T-helper 1 cell treated with Interleukin-12 subunit alpha and Interleukin-12 subunit beta and Interleukin-4 antibody, amounts not matched to agents 30 μg/mL and 1 μg/mL, for 36 hours (primary cell): ENCODE results near the gene EID2B.

Experiments used
- H3K27ac Mint-ChIP-seq: one replicate; pipeline ENCODE4 v1.8.0; 2021; ENCODE audit warnings: mild to moderate bottlenecking, mixed read lengths
- H3K27me3 Mint-ChIP-seq: one replicate; pipeline ENCODE4 v1.8.0; 2021; ENCODE audit warnings: low read depth, mixed read lengths
- H3K36me3 Mint-ChIP-seq: one replicate; pipeline ENCODE4 v1.8.0; 2021; ENCODE audit warnings: low read depth, mixed read lengths
- H3K4me1 Mint-ChIP-seq: one replicate; pipeline ENCODE4 v1.8.0; 2021; ENCODE audit warnings: low read depth, mixed read lengths
- H3K4me3 Mint-ChIP-seq: one replicate; pipeline ENCODE4 v1.8.0; 2021; ENCODE audit warnings: mild to moderate bottlenecking, moderate library complexity, mixed read lengths
- H3K9me3 Mint-ChIP-seq: one replicate; pipeline ENCODE4 v1.8.0; 2021; ENCODE audit warnings: mixed read lengths

The EID2B gene

GRCh38 chr19:39516270-39516669, 16.4 kb downstream of the EID2B start:
- Mint-ChIP-seq H3K9me3 (no peaks in the 10 kb centered on the region), H3K4me3 (peak overlapping the region; percentile 16), H3K27me3 (peaks cover 59% of the 10 kb centered on the region), H3K27ac (no peak overlapping the region), H3K4me1 (peaks cover 8% of the 10 kb centered on the region), H3K36me3 (no peaks in the 10 kb centered on the region)

GRCh38 chr19:39515551-39516191, 17.0 kb downstream of the EID2B start:
- peaks cover 8% of the 10 kb centered on the region for H3K4me1 Mint-ChIP-seq
- peak overlapping the region; percentile 16 for H3K4me3 Mint-ChIP-seq
- no peak overlapping the region for H3K27ac Mint-ChIP-seq
- H3K27me3 Mint-ChIP-seq = peaks cover 59% of the 10 kb centered on the region
- no peaks in the 10 kb centered on the region for H3K36me3 Mint-ChIP-seq
- no peaks in the 10 kb centered on the region for H3K9me3 Mint-ChIP-seq

GRCh38 chr19:39514840-39515550, 17.7 kb downstream of the EID2B start, which contains the start of gene SELENOV:
Gene SELENOV (plus strand): TSS chr19:39515139. CDS start chr19:39515213, 74 bp downstream.
- Mint-ChIP-seq H3K36me3 (no peaks in the 10 kb centered on the region), H3K27me3 (peaks cover 59% of the 10 kb centered on the region), H3K27ac (no peak within 1 kb of the TSS), H3K4me3 (peak within 1 kb of the TSS; percentile 64), H3K4me1 (peaks cover 8% of the 10 kb centered on the region), H3K9me3 (no peaks in the 10 kb centered on the region)

GRCh38 chr19:39512988-39513387, 19.7 kb downstream of the EID2B start:
- Mint-ChIP-seq H3K9me3 (no peaks in the 10 kb centered on the region), H3K27me3 (peaks cover 68% of the 10 kb centered on the region), H3K4me3 (no peak overlapping the region)

GRCh38 chr19:39509233-39509632, 23.4 kb downstream of the EID2B start:
- Mint-ChIP-seq H3K4me3 (no peak overlapping the region), H3K9me3 (no peaks in the 10 kb centered on the region), H3K27me3 (peaks cover 68% of the 10 kb centered on the region), H3K36me3 (peaks cover 2% of the 10 kb centered on the region), H3K4me1 (peaks cover 15% of the 10 kb centered on the region), H3K27ac (no peak overlapping the region)

More at GRCh38 chr19:39512988-39513387, 19.7 kb downstream of the EID2B start:
- H3K4me1 Mint-ChIP-seq = peaks cover 10% of the 10 kb centered on the region
- no peaks in the 10 kb centered on the region for H3K36me3 Mint-ChIP-seq
- no peak overlapping the region for H3K27ac Mint-ChIP-seq

GRCh38 chr19:39508629-39509028, 24.0 kb downstream of the EID2B start:
- H3K4me1 Mint-ChIP-seq = peaks cover 17% of the 10 kb centered on the region
- H3K9me3 Mint-ChIP-seq = no peaks in the 10 kb centered on the region
- H3K4me3 Mint-ChIP-seq = no peak overlapping the region
- H3K27me3 Mint-ChIP-seq = peaks cover 66% of the 10 kb centered on the region
- no peak overlapping the region for H3K27ac Mint-ChIP-seq
- peaks cover 2% of the 10 kb centered on the region for H3K36me3 Mint-ChIP-seq

- H3K9me3 Mint-ChIP-seq = no peaks in the 10 kb centered on the region
- peak overlapping the region; percentile 72 for H3K4me3 Mint-ChIP-seq
- H3K36me3 Mint-ChIP-seq = peaks cover 2% of the 10 kb centered on the region
- H3K27me3 Mint-ChIP-seq = peaks cover 65% of the 10 kb centered on the region
- H3K4me1 Mint-ChIP-seq = peaks cover 22% of the 10 kb centered on the region
- no peak overlapping the region for H3K27ac Mint-ChIP-seq
Measured at GRCh38 chr19:39507715-39508364, 24.8 kb downstream of the EID2B start.

GRCh38 chr19:39506944-39507714, 25.5 kb downstream of the EID2B start:
- no peak overlapping the region for H3K27ac Mint-ChIP-seq
- H3K9me3 Mint-ChIP-seq = no peaks in the 10 kb centered on the region
- H3K36me3 Mint-ChIP-seq = peaks cover 2% of the 10 kb centered on the region
- peaks cover 60% of the 10 kb centered on the region for H3K27me3 Mint-ChIP-seq
- H3K4me1 Mint-ChIP-seq = peaks cover 22% of the 10 kb centered on the region
- peak overlapping the region; percentile 75 for H3K4me3 Mint-ChIP-seq

- Mint-ChIP-seq H3K36me3 (peaks cover 2% of the 10 kb centered on the region), H3K9me3 (no peaks in the 10 kb centered on the region), H3K4me1 (peaks cover 22% of the 10 kb centered on the region), H3K27ac (no peak overlapping the region), H3K27me3 (peaks cover 58% of the 10 kb centered on the region), H3K4me3 (peak overlapping the region; percentile 75)
Measured at GRCh38 chr19:39506598-39506943, 26.1 kb downstream of the EID2B start.

- Mint-ChIP-seq H3K36me3 (peaks cover 7% of the 10 kb centered on the region), H3K27me3 (peaks cover 76% of the 10 kb centered on the region), H3K4me1 (peaks cover 33% of the 10 kb centered on the region), H3K27ac (peak overlapping the region; percentile 55), H3K4me3 (peak overlapping the region; percentile 54), H3K9me3 (no peaks in the 10 kb centered on the region)
Measured at GRCh38 chr19:39502640-39503417, 29.8 kb downstream of the EID2B start.

GRCh38 chr19:39501340-39501739, 31.3 kb downstream of the EID2B start:
- Mint-ChIP-seq H3K27ac (no peak overlapping the region), H3K36me3 (peaks cover 5% of the 10 kb centered on the region), H3K4me3 (no peak overlapping the region), H3K27me3 (peaks cover 79% of the 10 kb centered on the region), H3K4me1 (peaks cover 24% of the 10 kb centered on the region), H3K9me3 (no peaks in the 10 kb centered on the region)

GRCh38 chr19:39500543-39500942, 32.1 kb downstream of the EID2B start:
- no peak overlapping the region for H3K4me3 Mint-ChIP-seq
- no peaks in the 10 kb centered on the region for H3K9me3 Mint-ChIP-seq
- peaks cover 5% of the 10 kb centered on the region for H3K36me3 Mint-ChIP-seq
- peaks cover 78% of the 10 kb centered on the region for H3K27me3 Mint-ChIP-seq
- H3K27ac Mint-ChIP-seq = no peak overlapping the region
- peaks cover 21% of the 10 kb centered on the region for H3K4me1 Mint-ChIP-seq

- Mint-ChIP-seq H3K27me3 (peaks cover 74% of the 10 kb centered on the region), H3K4me1 (peaks cover 20% of the 10 kb centered on the region), H3K4me3 (peak overlapping the region; percentile 15), H3K27ac (no peak overlapping the region), H3K36me3 (peaks cover 5% of the 10 kb centered on the region), H3K9me3 (no peaks in the 10 kb centered on the region)
Measured at GRCh38 chr19:39499932-39500331, 32.7 kb downstream of the EID2B start.
